ENCODE data around the gene CLCC1.
"Not testable (repeated sequence)": the region's sequence is repeated elsewhere in the genome, so short reads cannot be mapped to it uniquely, and the experiment has no call there.

Gene CLCC1

GRCh38 chr1:108963052-108963686, at the start of gene CLCC1:
TSS of gene CLCC1 (minus strand) at chr1:108963484. CDS start at chr1:108950437, 13,047 bp downstream.
- Histone ChIP-seq H3K9ac (ENCODE audit: low read depth in 1 of 2, low read length in 2 of 2) (peak within 1 kb of the TSS; percentile 87 to 91), H3K4me3 (ENCODE audit: low read depth in 1 of 2, low read length in 2 of 2) (peak within 1 kb of the TSS; percentile 87), H3K36me3 (ENCODE audit: control insufficient read depth in 1 of 2, insufficient read depth in 2 of 2, low read length in 2 of 2) (no peaks in the 10 kb centered on the region), H3K9me3 (ENCODE audit: control insufficient read depth in 1 of 2, low read length in 2 of 2) (no peaks in the 10 kb centered on the region), H3K27me3 (ENCODE audit: control insufficient read depth in 1 of 2, insufficient read depth in 2 of 2, low read length in 2 of 2) (no peaks in the 10 kb centered on the region), H3K4me1 (ENCODE audit: control insufficient read depth in 1 of 2, insufficient read depth in 2 of 2, low read length in 2 of 2) (peaks cover 8 to 12% of the 10 kb centered on the region in 2 donors), H3K27ac (ENCODE audit: low read depth, low read length) (peak within 1 kb of the TSS; percentile 98)

- H3K4me3 ChIP-seq (ENCODE audit: low read depth in 1 of 2, low read length in 2 of 2), result no peak overlapping the region
- no peaks in the 10 kb centered on the region for H3K4me1 ChIP-seq (ENCODE audit: control insufficient read depth in 1 of 2, insufficient read depth in 2 of 2, low read length in 2 of 2)
- H3K36me3 ChIP-seq (ENCODE audit: control insufficient read depth in 1 of 2, insufficient read depth in 2 of 2, low read length in 2 of 2), result peaks cover 8 to 23% of the 10 kb centered on the region in 2 donors
- no peak overlapping the region for H3K27ac ChIP-seq (ENCODE audit: low read depth, low read length)
- no peaks in the 10 kb centered on the region for H3K27me3 ChIP-seq (ENCODE audit: control insufficient read depth in 1 of 2, insufficient read depth in 2 of 2, low read length in 2 of 2)
- H3K9ac ChIP-seq (ENCODE audit: low read depth in 1 of 2, low read length in 2 of 2), result no peak overlapping the region
- H3K9me3 ChIP-seq (ENCODE audit: control insufficient read depth in 1 of 2, low read length in 2 of 2), result no peaks in the 10 kb centered on the region
Observed at GRCh38 chr1:109011335-109011734, 48.1 kb upstream of the CLCC1 start.

GRCh38 chr1:108996622-108997021, 33.3 kb upstream of the CLCC1 start:
- peaks cover 17 to 41% of the 10 kb centered on the region in 2 donors for H3K36me3 ChIP-seq (ENCODE audit: control insufficient read depth in 1 of 2, insufficient read depth in 2 of 2, low read length in 2 of 2)
- H3K27ac ChIP-seq (ENCODE audit: low read depth, low read length); H3K4me3 ChIP-seq (ENCODE audit: low read depth in 1 of 2, low read length in 2 of 2); H3K9ac ChIP-seq (ENCODE audit: low read depth in 1 of 2, low read length in 2 of 2); H3K9me3 ChIP-seq (ENCODE audit: control insufficient read depth in 1 of 2, low read length in 2 of 2); H3K4me1 ChIP-seq (ENCODE audit: control insufficient read depth in 1 of 2, insufficient read depth in 2 of 2, low read length in 2 of 2); H3K27me3 ChIP-seq (ENCODE audit: control insufficient read depth in 1 of 2, insufficient read depth in 2 of 2, low read length in 2 of 2): not testable (repeated sequence)

- Histone ChIP-seq H3K4me3 (ENCODE audit: low read depth in 1 of 2, low read length in 2 of 2) (no peak overlapping the region), H3K9me3 (ENCODE audit: control insufficient read depth in 1 of 2, low read length in 2 of 2) (no peaks in the 10 kb centered on the region), H3K4me1 (ENCODE audit: control insufficient read depth in 1 of 2, insufficient read depth in 2 of 2, low read length in 2 of 2) (no peaks in the 10 kb centered on the region), H3K36me3 (ENCODE audit: control insufficient read depth in 1 of 2, insufficient read depth in 2 of 2, low read length in 2 of 2) (peaks cover 3 to 9% of the 10 kb centered on the region in 2 donors), H3K9ac (ENCODE audit: low read depth in 1 of 2, low read length in 2 of 2) (no peak overlapping the region), H3K27ac (ENCODE audit: low read depth, low read length) (no peak overlapping the region), H3K27me3 (ENCODE audit: control insufficient read depth in 1 of 2, insufficient read depth in 2 of 2, low read length in 2 of 2) (no peaks in the 10 kb centered on the region)
Observed at GRCh38 chr1:108983114-108983513, 19.8 kb upstream of the CLCC1 start.

GRCh38 chr1:108976658-108977057, 13.4 kb upstream of the CLCC1 start:
- Histone ChIP-seq H3K4me3 (ENCODE audit: low read depth in 1 of 2, low read length in 2 of 2) (no peak overlapping the region), H3K27ac (ENCODE audit: low read depth, low read length) (no peak overlapping the region), H3K4me1 (ENCODE audit: control insufficient read depth in 1 of 2, insufficient read depth in 2 of 2, low read length in 2 of 2) (no peaks in the 10 kb centered on the region), H3K9me3 (ENCODE audit: control insufficient read depth in 1 of 2, low read length in 2 of 2) (no peaks in the 10 kb centered on the region), H3K27me3 (ENCODE audit: control insufficient read depth in 1 of 2, insufficient read depth in 2 of 2, low read length in 2 of 2) (no peaks in the 10 kb centered on the region), H3K36me3 (ENCODE audit: control insufficient read depth in 1 of 2, insufficient read depth in 2 of 2, low read length in 2 of 2) (peaks cover 4 to 12% of the 10 kb centered on the region in 2 donors), H3K9ac (ENCODE audit: low read depth in 1 of 2, low read length in 2 of 2) (no peak overlapping the region)

GRCh38 chr1:108972951-108973350, 9.7 kb upstream of the CLCC1 start:
- Histone ChIP-seq H3K4me3 (ENCODE audit: low read depth in 1 of 2, low read length in 2 of 2) (no peak overlapping the region), H3K9me3 (ENCODE audit: control insufficient read depth in 1 of 2, low read length in 2 of 2) (no peaks in the 10 kb centered on the region), H3K27ac (ENCODE audit: low read depth, low read length) (no peak overlapping the region), H3K36me3 (ENCODE audit: control insufficient read depth in 1 of 2, insufficient read depth in 2 of 2, low read length in 2 of 2) (peaks cover 8 to 22% of the 10 kb centered on the region in 2 donors), H3K27me3 (ENCODE audit: control insufficient read depth in 1 of 2, insufficient read depth in 2 of 2, low read length in 2 of 2) (no peaks in the 10 kb centered on the region), H3K9ac (ENCODE audit: low read depth in 1 of 2, low read length in 2 of 2) (no peak overlapping the region), H3K4me1 (ENCODE audit: control insufficient read depth in 1 of 2, insufficient read depth in 2 of 2, low read length in 2 of 2) (no peaks in the 10 kb centered on the region)

- Histone ChIP-seq H3K27ac (ENCODE audit: low read depth, low read length) (no peak overlapping the region), H3K36me3 (ENCODE audit: control insufficient read depth in 1 of 2, insufficient read depth in 2 of 2, low read length in 2 of 2) (peaks cover 8 to 18% of the 10 kb centered on the region in 2 donors), H3K4me1 (ENCODE audit: control insufficient read depth in 1 of 2, insufficient read depth in 2 of 2, low read length in 2 of 2) (no peaks in the 10 kb centered on the region), H3K9me3 (ENCODE audit: control insufficient read depth in 1 of 2, low read length in 2 of 2) (no peaks in the 10 kb centered on the region), H3K9ac (ENCODE audit: low read depth in 1 of 2, low read length in 2 of 2) (no peak overlapping the region), H3K4me3 (ENCODE audit: low read depth in 1 of 2, low read length in 2 of 2) (no peak overlapping the region), H3K27me3 (ENCODE audit: control insufficient read depth in 1 of 2, insufficient read depth in 2 of 2, low read length in 2 of 2) (no peaks in the 10 kb centered on the region)
Observed at GRCh38 chr1:108969346-108969745, 6.1 kb upstream of the CLCC1 start.

GRCh38 chr1:108962681-108963051, 618 bp downstream of the CLCC1 start:
- H3K36me3 ChIP-seq (ENCODE audit: control insufficient read depth in 1 of 2, insufficient read depth in 2 of 2, low read length in 2 of 2), result no peaks in the 10 kb centered on the region
- peak overlapping the region; percentile 87 for H3K4me3 ChIP-seq (ENCODE audit: low read depth in 1 of 2, low read length in 2 of 2)
- H3K27ac ChIP-seq (ENCODE audit: low read depth, low read length), result peak overlapping the region; percentile 98
- peak overlapping the region; percentile 87 to 91 for H3K9ac ChIP-seq (ENCODE audit: low read depth in 1 of 2, low read length in 2 of 2)
- peaks cover 8 to 12% of the 10 kb centered on the region in 2 donors for H3K4me1 ChIP-seq (ENCODE audit: control insufficient read depth in 1 of 2, insufficient read depth in 2 of 2, low read length in 2 of 2)
- no peaks in the 10 kb centered on the region for H3K9me3 ChIP-seq (ENCODE audit: control insufficient read depth in 1 of 2, low read length in 2 of 2)
- no peaks in the 10 kb centered on the region for H3K27me3 ChIP-seq (ENCODE audit: control insufficient read depth in 1 of 2, insufficient read depth in 2 of 2, low read length in 2 of 2)

- Histone ChIP-seq H3K36me3 (ENCODE audit: control insufficient read depth in 1 of 2, insufficient read depth in 2 of 2, low read length in 2 of 2) (peaks cover 0 to 1% of the 10 kb centered on the region in 2 donors), H3K27me3 (ENCODE audit: control insufficient read depth in 1 of 2, insufficient read depth in 2 of 2, low read length in 2 of 2) (no peaks in the 10 kb centered on the region), H3K4me3 (ENCODE audit: low read depth in 1 of 2, low read length in 2 of 2) (peak overlapping the region; percentile 87), H3K9ac (ENCODE audit: low read depth in 1 of 2, low read length in 2 of 2) (peak overlapping the region; percentile 87 to 91), H3K9me3 (ENCODE audit: control insufficient read depth in 1 of 2, low read length in 2 of 2) (no peaks in the 10 kb centered on the region), H3K27ac (ENCODE audit: low read depth, low read length) (no peak overlapping the region), H3K4me1 (ENCODE audit: control insufficient read depth in 1 of 2, insufficient read depth in 2 of 2, low read length in 2 of 2) (peaks cover 8 to 16% of the 10 kb centered on the region in 2 donors)
Observed at GRCh38 chr1:108961752-108962486, 1.4 kb downstream of the CLCC1 start.

- no peaks in the 10 kb centered on the region for H3K27me3 ChIP-seq (ENCODE audit: control insufficient read depth in 1 of 2, insufficient read depth in 2 of 2, low read length in 2 of 2)
- no peaks in the 10 kb centered on the region for H3K9me3 ChIP-seq (ENCODE audit: control insufficient read depth in 1 of 2, low read length in 2 of 2)
- no peak overlapping the region for H3K9ac ChIP-seq (ENCODE audit: low read depth in 1 of 2, low read length in 2 of 2)
- H3K4me3 ChIP-seq (ENCODE audit: low read depth in 1 of 2, low read length in 2 of 2), result no peak overlapping the region
- peaks cover 0 to 3% of the 10 kb centered on the region in 2 donors for H3K36me3 ChIP-seq (ENCODE audit: control insufficient read depth in 1 of 2, insufficient read depth in 2 of 2, low read length in 2 of 2)
- peaks cover 8 to 17% of the 10 kb centered on the region in 2 donors for H3K4me1 ChIP-seq (ENCODE audit: control insufficient read depth in 1 of 2, insufficient read depth in 2 of 2, low read length in 2 of 2)
- no peak overlapping the region for H3K27ac ChIP-seq (ENCODE audit: low read depth, low read length)
Observed at GRCh38 chr1:108961198-108961597, 2.1 kb downstream of the CLCC1 start.
